Stimulated activated naive CD8-positive, alpha-beta T cell treated with anti-CD3 and anti-CD28 coated beads, Interleukin-15, Interleukin-2, amounts not matched to agents 100 U/mL and 50 U/mL, for 24 hours (primary cell): ENCODE results near the gene OR2M4.
"Not testable (repeated sequence)": the region's sequence is repeated elsewhere in the genome, so short reads cannot be mapped to it uniquely, and the experiment has no call there.

Experiments
- ATAC-seq: fragments of 150-1000 bp; cut with Tn5 transposase; one replicate; pipeline ENCODE4 v1.10.0; 2021
- DNase-seq: peaks from one replicate; pipeline ENCODE4 v3.0.0; 2021

OR2M4 gene, protein sequence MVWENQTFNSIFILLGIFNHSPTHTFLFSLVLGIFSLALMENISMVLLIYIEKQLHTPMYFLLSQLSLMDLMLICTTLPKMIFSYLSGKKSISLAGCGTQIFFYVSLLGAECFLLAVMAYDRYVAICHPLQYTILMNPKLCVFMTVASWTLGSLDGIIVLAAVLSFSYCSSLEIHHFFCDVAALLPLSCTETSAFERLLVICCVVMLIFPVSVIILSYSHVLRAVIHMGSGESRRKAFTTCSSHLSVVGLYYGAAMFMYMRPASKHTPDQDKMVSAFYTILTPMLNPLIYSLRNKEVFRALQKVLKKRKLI

DNA sequence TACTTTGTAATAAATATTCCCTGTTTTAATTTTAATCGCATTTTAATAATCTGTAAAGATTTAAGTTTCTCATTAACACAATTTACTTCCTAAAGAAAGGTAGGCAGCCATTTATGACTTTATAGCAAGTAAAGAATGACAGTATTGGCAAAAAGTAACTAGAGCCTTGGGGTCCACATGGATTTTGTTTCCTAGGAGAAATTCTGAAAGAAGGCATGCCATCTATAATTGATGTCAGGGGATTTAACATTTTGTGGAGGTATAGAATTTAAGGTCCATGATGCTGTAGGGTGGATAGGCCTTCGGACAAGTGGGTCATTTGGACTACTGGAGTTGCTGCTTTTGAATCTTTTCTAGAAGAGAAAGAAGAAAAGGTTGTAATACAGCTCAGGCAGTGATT is at the start of gene OR2M4:
Gene OR2M4 (plus strand): TSS at position 301 of the 400 bp plus-strand sequence. CDS start 7,512 bp downstream, outside the sequence.
- ATAC-seq = no peak
- no peak for DNase-seq

- DNase-seq (no peak), ATAC-seq (no peak)
Measured at GRCh38 chr1:248183996-248184395, 47.2 kb upstream of the OR2M4 start.

GRCh38 chr1:248187363-248187762 is 43.9 kb upstream of the OR2M4 start:
- DNase-seq = no peak
- ATAC-seq = no peak

- no peak for ATAC-seq
- DNase-seq = no peak
Measured at GRCh38 chr1:248189026-248189425, 42.2 kb upstream of the OR2M4 start.

DNA sequence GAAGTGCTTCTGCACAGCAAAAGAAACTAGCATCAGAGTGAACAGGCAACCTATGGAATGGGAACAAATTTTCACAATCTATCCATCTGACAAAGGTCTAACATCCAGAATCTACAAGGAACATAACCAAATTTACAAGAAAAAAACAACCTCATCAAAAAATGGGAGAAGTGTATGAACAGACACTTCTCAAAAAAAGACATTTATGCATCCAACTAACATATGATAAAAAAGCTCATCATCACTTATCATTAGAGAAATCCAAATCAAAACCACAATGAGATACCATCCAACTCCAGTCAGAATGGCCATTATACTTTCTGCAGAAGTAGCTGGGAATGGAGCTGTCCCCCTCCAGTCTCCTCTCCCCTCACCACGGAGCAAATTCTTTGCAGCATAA is 37.1 kb upstream of the OR2M4 start:
- no peak for ATAC-seq

DNA sequence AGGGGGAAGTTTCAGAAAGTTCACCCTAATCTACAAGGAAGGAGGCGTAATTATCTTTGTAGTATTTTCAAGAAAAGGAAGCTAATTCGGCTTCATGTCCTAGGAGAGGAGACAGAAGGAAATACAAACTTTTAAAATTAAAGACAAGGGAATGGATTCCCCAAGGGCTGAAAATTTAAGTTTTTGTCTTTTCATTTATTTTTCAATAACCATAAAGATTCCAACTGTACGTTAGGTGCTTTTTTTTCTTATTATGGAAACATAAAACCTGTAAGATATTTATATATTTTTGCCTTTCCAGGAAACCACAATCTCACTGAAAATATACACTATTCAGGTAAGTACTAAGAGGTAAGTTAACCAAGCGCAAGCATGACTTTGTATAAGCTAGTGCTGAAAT is 34.3 kb upstream of the OR2M4 start, which contains the start of gene OR2M3:
Gene OR2M3 (plus strand): TSS at position 301 of the 400 bp plus-strand sequence. CDS start 5,803 bp downstream, outside the sequence.
- no peak for DNase-seq
- ATAC-seq = no peak

More for the DNA sequence above, 37.1 kb upstream of the OR2M4 start:
- DNase-seq = no peak

- DNase-seq = no peak
- no peak for ATAC-seq
Measured at GRCh38 chr1:248215880-248216279, 15.3 kb upstream of the OR2M4 start.

DNA sequence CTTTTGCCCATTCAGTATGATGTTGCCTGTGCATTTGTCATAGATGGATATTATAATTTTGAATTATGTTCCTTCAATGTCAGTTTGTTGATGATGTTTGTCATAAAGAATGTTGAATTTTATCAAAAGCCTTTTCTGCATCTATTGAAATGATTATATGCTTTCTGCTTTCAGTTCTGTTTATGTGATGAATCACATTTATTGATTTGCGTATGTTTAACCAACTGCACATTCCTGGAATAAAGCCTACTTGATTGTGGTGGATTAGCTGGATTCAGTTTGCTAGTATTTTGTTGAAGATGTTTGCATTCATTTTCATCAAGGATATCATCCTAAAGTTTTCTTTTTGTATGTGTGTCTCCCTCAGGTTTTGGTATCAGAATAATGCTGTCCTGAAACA is 5.7 kb upstream of the OR2M4 start:
- ATAC-seq = no peak
- DNase-seq = no peak

- no peak for ATAC-seq
- no peak for DNase-seq
Measured at GRCh38 chr1:248229360-248229908, 1.8 kb upstream of the OR2M4 start.

GRCh38 chr1:248239478-248239877 is 8.3 kb downstream of the OR2M4 start:
- DNase-seq (no peak), ATAC-seq (no peak)

- DNase-seq (peak; percentile 9), ATAC-seq (no peak)
Measured at GRCh38 chr1:248243204-248243603, 12.0 kb downstream of the OR2M4 start.

- ATAC-seq, DNase-seq: not testable (repeated sequence)
Measured at GRCh38 chr1:248259309-248259708, 28.1 kb downstream of the OR2M4 start.

DNA sequence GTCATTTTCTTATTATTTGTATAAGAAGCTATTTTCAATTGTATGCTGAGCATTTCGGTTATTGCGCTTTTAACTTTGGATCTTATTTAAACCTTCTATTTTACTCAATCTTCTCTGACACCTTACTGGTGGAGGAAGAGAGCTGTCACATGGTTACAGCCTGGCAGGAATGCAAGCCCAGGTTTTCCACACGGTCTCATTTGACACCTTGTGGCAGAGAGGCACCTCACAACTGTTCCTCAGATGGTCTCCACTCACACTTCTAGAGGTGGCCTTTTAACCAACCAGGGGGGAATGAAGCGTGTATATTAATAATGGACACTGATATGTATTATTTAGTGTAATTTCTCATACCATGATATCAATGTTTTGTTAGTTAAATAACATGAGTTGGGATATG is 37.0 kb downstream of the OR2M4 start:
- no peak for ATAC-seq
- no peak for DNase-seq

- ATAC-seq = not testable (repeated sequence)
Measured at GRCh38 chr1:248273225-248273624, 42.0 kb downstream of the OR2M4 start.

GRCh38 chr1:248277876-248278275 is 46.7 kb downstream of the OR2M4 start, which contains the start of gene OR2T33:
Gene OR2T33, minus strand, starts transcription at chr1:248277976. Its CDS starts 4,162 bp downstream, at chr1:248273814.
- DNase-seq = no peak
- no peak for ATAC-seq

More at GRCh38 chr1:248273225-248273624, 42.0 kb downstream of the OR2M4 start:
- not testable (repeated sequence) for DNase-seq

- DNase-seq (no peak), ATAC-seq (no peak)
Measured at GRCh38 chr1:248288391-248288790, 57.2 kb downstream of the OR2M4 start.
